Kidney (tissue), 14 donors: ENCODE measurements around the gene HDAC10. TPM values are rescaled to one million over a fixed set of nuclear protein-coding genes. Genes with fewer than 3 reads are reported as not detected.
A peak's percentile ranks its signal among the peaks of the same experiment; 100 is the strongest.

ENCODE experiments used
- DNase-seq, 5 donors: peaks; one replicate each; pipeline ENCODE4 v3.0.0-alpha.2; 2013 to 2020
- FAIRE-seq: peaks from 2 replicates; lab custom pipeline; 2012; peaks lifted over from hg19 to GRCh38; lab: Jason Lieb, UNC
- H3K27ac ChIP-seq, 2 donors: one replicate each; pipeline ENCODE4 v1.7.0; 2013; ENCODE audit warnings: low read depth in 2 of 2, low read length in 2 of 2, inconsistent platforms in 1 of 2
- H3K27me3 ChIP-seq: one replicate; pipeline ENCODE4 v1.7.1; 2013; ENCODE audit warnings: low read length, inconsistent platforms; ENCODE audit not compliant: control insufficient read depth, insufficient read depth
- H3K36me3 ChIP-seq, 3 donors: one replicate each; pipeline versions ENCODE4 v1.7.0 to v1.7.1; 2013; ENCODE audit warnings: low read length in 3 of 3, control low read depth in 1 of 3, inconsistent platforms in 1 of 3; ENCODE audit not compliant: insufficient read depth in 3 of 3, control insufficient read depth in 2 of 3
- H3K4me1 ChIP-seq, 3 donors: one replicate each; pipeline versions ENCODE4 v1.7.0 to v1.7.1; 2013; ENCODE audit warnings: low read length in 3 of 3, inconsistent platforms in 1 of 3, low read depth in 1 of 3; ENCODE audit not compliant: control insufficient read depth in 2 of 3, insufficient read depth in 2 of 3
- H3K4me3 ChIP-seq, 3 donors: one replicate each; pipeline versions ENCODE4 v1.7.0 to v1.8.1; 2013; ENCODE audit warnings: low read length in 3 of 3, control low read depth in 1 of 3, inconsistent platforms in 1 of 3
- H3K9ac ChIP-seq, 3 donors: one replicate each; pipeline versions ENCODE4 v1.7.0 to v1.7.1; 2013; ENCODE audit warnings: low read length in 3 of 3, control low read depth in 1 of 3, inconsistent platforms in 1 of 3
- H3K9me3 ChIP-seq, 3 donors: one replicate each; pipeline versions ENCODE4 v1.7.0 to v1.7.1; 2013; ENCODE audit warnings: low read length in 3 of 3, control low read depth in 1 of 3, inconsistent platforms in 1 of 3; ENCODE audit not compliant: control insufficient read depth in 2 of 3, insufficient read depth in 1 of 3
- CTCF ChIP-seq: IDR thresholded peaks from 3 replicates; pipeline ENCODE4 v1.5.1; 2012; ENCODE audit warnings: mild to moderate bottlenecking, moderate library complexity, borderline replicate concordance; ENCODE audit not compliant: insufficient read depth; ENCODE audit errors: extremely low read depth
- intact Hi-C: fragments of 100-400 bp; cut with DNase I; formaldehyde crosslinking; loops from one replicate; pipeline ENCODE4 v1.11.1; 2022
- polyA plus RNA-seq: library from polyadenylated mRNA; stranded (reverse); fragments of 350-450 nt; fragmentation: Illumina TruSeq; extraction: RNeasy Lipid Tissue Mini Kit (QIAGEN cat#74804); gene quantifications from one replicate; pipeline ENCODE4 v1.2.3, GENCODE V29; 2014; ENCODE audit warnings: low read depth, low replicate concordance; ENCODE audit not compliant: insufficient read depth
- total RNA-seq: library from RNA; stranded (reverse); fragmentation: NEBNext Ultra II Directional; extraction: Animal tissue kit (Norgen Biotek cat#: 25700); gene quantifications from one replicate; pipeline ENCODE4 v1.2.1, GENCODE V29; 2021
- donor health status: control.
- donor health status: control.
- donor health status: control.
- donor health status: control.
- donor health status: control.
- donor health status: DM: yes; HTN: yes; CAD: no.
- donor health status: Normal renal cell carcinoma (clear cell type).

Gene HDAC10
- total and polyA plus RNA-seq, 2 donors from 2014 or later: 20.4 to 43.8 TPM

- H3K4me3 ChIP-seq: no peak overlapping the region
- H3K36me3 ChIP-seq: peaks cover 8 to 37% (median 20%) of the 10 kb centered on the region in 3 donors
- no peaks in the 10 kb centered on the region for H3K9me3 ChIP-seq
- H3K4me1 ChIP-seq: peaks cover 0 to 4% (median 0%) of the 10 kb centered on the region in 3 donors
- DNase-seq: peak in 1 of 5 donors; percentile 52
- no peaks in the 10 kb centered on the region for H3K27me3 ChIP-seq
- no peak for FAIRE-seq
- no peak overlapping the region for H3K9ac ChIP-seq
- H3K27ac ChIP-seq: no peak overlapping the region
- TF ChIP-seq CTCF: no peak
- intact Hi-C loops: no loop called here
Observed at GRCh38 chr22:50215297-50216054, 35.6 kb downstream of the HDAC10 start.

GRCh38 chr22:50213263-50213662 lies 37.8 kb downstream of the HDAC10 start:
- Histone ChIP-seq H3K27me3 (no peaks in the 10 kb centered on the region), H3K27ac (no peak overlapping the region), H3K4me3 (no peak overlapping the region), H3K36me3 (peaks cover 8 to 42% (median 19%) of the 10 kb centered on the region in 3 donors), H3K4me1 (peaks cover 0 to 2% (median 0%) of the 10 kb centered on the region in 3 donors), H3K9ac (no peak overlapping the region), H3K9me3 (no peaks in the 10 kb centered on the region)
- intact Hi-C loops: loop anchor here (5.0 kb wide), 1 partner anchor 66 kb away; no protein-coding TSS in a partner anchor
- DNase-seq (no peak), FAIRE-seq (no peak)
- TF ChIP-seq CTCF: no peak

- Histone ChIP-seq H3K4me1 (peaks cover 0 to 5% (median 0%) of the 10 kb centered on the region in 3 donors), H3K27ac (no peak overlapping the region), H3K9me3 (no peaks in the 10 kb centered on the region), H3K36me3 (peaks cover 8 to 43% (median 14%) of the 10 kb centered on the region in 3 donors), H3K9ac (no peak overlapping the region), H3K27me3 (no peaks in the 10 kb centered on the region), H3K4me3 (no peak overlapping the region)
- TF ChIP-seq CTCF: no peak
- DNase-seq (no peak), FAIRE-seq (no peak)
- intact Hi-C loops: loop anchor here (5.0 kb wide), 1 partner anchor 64 kb away; no protein-coding TSS in a partner anchor
Observed at GRCh38 chr22:50211147-50211546, 39.9 kb downstream of the HDAC10 start.
